LNCAP (cell line): Measurements from ENCODE around the gene RPS6KB1.

Experiments used
- CTCF ChIP-seq: fragments of 450-650 bp; IDR thresholded peaks from 2 replicates; pipeline ENCODE4 v1.5.1; 2017; ENCODE audit warnings: mild to moderate bottlenecking

RPS6KB1 gene

GRCh38 chr17:59901604-59902003 is 8.7 kb downstream of the RPS6KB1 start:
- no peak for TF ChIP-seq CTCF

- no peak for TF ChIP-seq CTCF
Measured at GRCh38 chr17:59903455-59903854, 10.5 kb downstream of the RPS6KB1 start.

DNA sequence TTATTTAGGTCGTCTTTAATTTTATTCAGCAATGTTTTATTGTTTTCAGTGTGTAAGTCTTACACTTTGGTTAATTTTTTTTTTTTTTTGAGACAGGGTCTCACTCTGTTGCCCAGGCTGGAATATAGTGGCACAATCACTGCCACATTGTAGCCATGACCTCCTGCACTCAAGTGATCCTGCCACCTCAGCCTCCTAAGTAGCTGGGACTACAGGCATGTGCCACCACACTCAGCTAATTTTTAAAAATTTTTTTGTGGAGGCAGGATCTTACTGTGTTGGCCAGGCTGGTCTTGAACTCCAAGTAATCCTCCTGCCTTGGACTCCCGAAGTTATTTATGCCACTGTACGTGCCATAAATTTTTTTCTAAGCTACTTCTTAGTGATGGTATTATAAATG is 14.5 kb downstream of the RPS6KB1 start:
- TF ChIP-seq CTCF: no peak

- peak; percentile 61 for TF ChIP-seq CTCF
Measured at GRCh38 chr17:59914274-59914854, 21.4 kb downstream of the RPS6KB1 start.

DNA sequence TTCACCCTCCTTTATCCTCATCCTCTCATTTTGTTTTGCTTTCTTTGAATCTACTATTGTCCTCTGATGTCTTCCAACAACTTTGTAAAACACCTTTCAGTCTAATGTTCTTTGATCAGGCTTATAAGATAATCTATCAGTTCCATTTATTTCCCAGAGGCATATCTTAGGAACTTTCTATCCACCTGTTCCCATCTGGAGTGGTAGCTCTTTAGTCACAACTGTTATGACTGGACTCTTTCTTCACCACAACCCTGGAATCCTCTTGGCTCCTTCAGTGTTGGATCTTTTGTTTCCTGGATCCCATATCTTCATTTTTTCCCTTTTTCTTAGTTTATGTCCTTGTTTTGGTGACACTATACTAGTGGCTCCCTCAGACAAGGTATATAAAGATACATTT is 23.5 kb downstream of the RPS6KB1 start:
- TF ChIP-seq CTCF: no peak

DNA sequence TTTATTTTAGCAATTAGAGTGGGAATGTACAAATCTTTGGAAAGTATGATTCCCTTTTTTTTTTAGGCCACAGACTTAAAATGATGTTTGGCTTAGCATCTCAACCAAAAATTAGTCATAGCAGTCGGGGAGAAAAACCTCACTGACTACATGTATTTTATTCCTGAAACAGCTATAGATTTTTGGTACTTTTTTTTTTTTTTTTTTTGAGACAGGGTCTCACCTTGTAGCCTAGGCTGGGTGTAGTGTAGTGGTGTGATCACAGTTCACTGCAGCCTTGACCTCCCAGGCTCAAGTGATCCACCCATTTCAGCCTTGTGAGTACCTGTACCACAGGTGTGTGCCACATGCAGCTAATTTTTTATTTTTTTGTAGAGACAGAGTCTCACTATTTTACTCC is 48.2 kb downstream of the RPS6KB1 start:
- TF ChIP-seq CTCF: no peak

DNA sequence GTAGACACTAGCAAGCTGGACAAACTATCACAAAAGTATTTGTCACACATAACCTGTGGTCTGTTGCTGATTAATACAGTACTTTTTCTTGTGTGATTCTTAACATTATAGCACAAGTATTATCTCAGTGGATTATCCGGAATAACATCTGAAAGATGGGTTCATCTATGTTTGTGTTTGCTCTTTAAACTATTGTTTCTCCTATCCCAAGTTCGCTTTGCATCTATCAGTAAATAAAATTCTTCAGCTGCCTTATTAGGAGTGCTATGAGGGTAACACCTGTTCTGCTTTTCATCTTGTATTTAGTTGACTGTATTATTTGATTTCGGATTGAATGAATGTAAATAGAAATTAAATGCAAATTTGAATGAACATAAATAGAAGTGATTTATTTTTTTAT is 57.1 kb downstream of the RPS6KB1 start:
- TF ChIP-seq CTCF: no peak

GRCh38 chr17:59954856-59955255 is 61.9 kb downstream of the RPS6KB1 start:
- no peak for TF ChIP-seq CTCF
